SK-N-SH (cell line): ENCODE results near the gene KSR2. TPM values are rescaled to one million over a fixed set of nuclear protein-coding genes. Genes with fewer than 3 reads are reported as not detected.

Experiments used
- CTCF ChIA-PET: fragments of 300-600, 350-600 bp; formaldehyde crosslinking; extraction: SDS; loops from one replicate; lab custom pipeline; 2021; lab: Yijun Ruan, JAX
- POLR2A ChIA-PET: fragments of 350-600 bp; sonication (Branson Sonifier 250); formaldehyde crosslinking; extraction: SDS; loops from one replicate; lab custom pipeline; 2020; ENCODE audit warnings: antibody characterized with exemption, inconsistent platforms; lab: Yijun Ruan, JAX
- DNase-seq: peaks from one replicate; pipeline ENCODE4 v3.0.0; 2012
- H2AFZ ChIP-seq: fragments of 200-600 bp; sonication (generic); 2 replicates; pipeline ENCODE4 v1.8.1; 2016; ENCODE audit warnings: antibody characterized with exemption, mild to moderate bottlenecking, low read depth
- H3F3A ChIP-seq: fragments of 200-600 bp; sonication (generic); replicated peaks from 2 replicates; pipeline ENCODE3; 2016; ENCODE audit warnings: antibody characterized with exemption, mild to moderate bottlenecking; ENCODE audit not compliant: insufficient read depth
- H3K27ac ChIP-seq, 2 experiments: fragments of 200-500 bp in 1 of 2; fragments of 200-600 bp in 1 of 2; sonication (Bioruptor generic) in 1 of 2; sonication (generic), shearing (Covaris generic) in 1 of 2; 2 replicates each; pipeline versions ENCODE4 v1.5.1 to v1.6.1; 2014 to 2016; ENCODE audit warnings: low read depth in 2 of 2, inconsistent platforms in 1 of 2, low read length in 1 of 2, mild to moderate bottlenecking in 1 of 2, mixed read lengths in 1 of 2
- H3K27me3 ChIP-seq: fragments of 200-600 bp; sonication (generic), shearing (Covaris generic); 2 replicates; pipeline ENCODE4 v1.6.1; 2016; ENCODE audit warnings: mixed run types; ENCODE audit not compliant: insufficient read depth
- H3K36me3 ChIP-seq, 2 experiments: fragments of 200-500 bp in 1 of 2; fragments of 200-600 bp in 1 of 2; sonication (Bioruptor generic) in 1 of 2; sonication (generic) in 1 of 2; replicated peaks in 1 of 2; 2 replicates each; pipeline versions ENCODE3 to v1.5.1; 2014 to 2016; ENCODE audit warnings: low read length in 1 of 2, mild to moderate bottlenecking in 1 of 2; ENCODE audit not compliant: insufficient read depth in 2 of 2, control insufficient read depth in 1 of 2
- H3K4me1 ChIP-seq, 2 experiments: fragments of 200-500 bp in 1 of 2; fragments of 200-600 bp in 1 of 2; sonication (Bioruptor generic) in 1 of 2; sonication (generic), shearing (Covaris generic) in 1 of 2; 2 replicates each; pipeline versions ENCODE4 v1.5.1 to v1.6.1; 2014 to 2016; ENCODE audit warnings: low read depth in 1 of 2, low read length in 1 of 2, mixed run types in 1 of 2; ENCODE audit not compliant: insufficient read depth in 2 of 2, control insufficient read depth in 1 of 2
- H3K4me2 ChIP-seq: fragments of 200-600 bp; sonication (generic), shearing (Covaris generic); 2 replicates; pipeline ENCODE4 v1.6.1; 2017; ENCODE audit warnings: mixed run types
- H3K4me3 ChIP-seq, 2 experiments: fragments of 200-500 bp in 1 of 2; fragments of 200-600 bp in 1 of 2; sonication (Bioruptor generic) in 1 of 2; sonication (generic), shearing (Covaris generic) in 1 of 2; 2 replicates each; pipeline versions ENCODE4 v1.5.1 to v1.8.1; 2014 to 2016; ENCODE audit warnings: low read depth in 2 of 2, inconsistent platforms in 1 of 2, low read length in 1 of 2, mild to moderate bottlenecking in 1 of 2, mixed read lengths in 1 of 2, moderate library complexity in 1 of 2
- H3K79me2 ChIP-seq: fragments of 200-600 bp; sonication (generic); 2 replicates; pipeline ENCODE4 v1.8.1; 2017; ENCODE audit warnings: mild to moderate bottlenecking; ENCODE audit not compliant: insufficient read depth
- H3K9ac ChIP-seq: fragments of 200-600 bp; sonication (generic); 2 replicates; pipeline ENCODE4 v1.6.1; 2017; ENCODE audit warnings: mixed run types
- H3K9me2 ChIP-seq: fragments of 200-600 bp; sonication (generic); 2 replicates; pipeline ENCODE4 v1.6.1; 2017; ENCODE audit warnings: mixed run types
- H3K9me3 ChIP-seq: fragments of 200-600 bp; sonication (generic); 2 replicates; pipeline ENCODE4 v1.6.1; 2017; ENCODE audit warnings: mixed run types, mild to moderate bottlenecking, moderate library complexity
- H4K20me1 ChIP-seq: fragments of 200-600 bp; sonication (generic); 2 replicates; pipeline ENCODE4 v1.6.1; 2017; ENCODE audit warnings: mild to moderate bottlenecking, mixed run types; ENCODE audit not compliant: insufficient read depth
- CTCF ChIP-seq: fragments of 200-600 bp; sonication (generic); IDR thresholded peaks from 2 replicates; pipeline ENCODE4 v1.6.1; 2017; ENCODE audit warnings: antibody characterized with exemption, mild to moderate bottlenecking, moderate library complexity
- EZH2phosphoT487 ChIP-seq: fragments of 200-600 bp; sonication (generic); IDR thresholded peaks from 2 replicates; pipeline ENCODE4 v1.6.1; 2017; ENCODE audit warnings: low read depth, mixed run types, mild to moderate bottlenecking, antibody characterized with exemption, moderate library complexity, borderline replicate concordance
- FOXJ3 ChIP-seq: sonication (generic); formaldehyde crosslinking; IDR thresholded peaks from 2 replicates; pipeline ENCODE4 v1.5.1; 2020; ENCODE audit warnings: mild to moderate bottlenecking, missing genetic modification reagents
- GABPA ChIP-seq: IDR thresholded peaks from 2 replicates; pipeline ENCODE4 v1.4.0; 2012; ENCODE audit warnings: low read depth, mild to moderate bottlenecking
- MAX ChIP-seq: IDR thresholded peaks from 2 replicates; pipeline ENCODE4 v1.4.0; 2012; ENCODE audit warnings: low read depth
- NFIC ChIP-seq: IDR thresholded peaks from 2 replicates; pipeline ENCODE4 v1.4.0; 2012; ENCODE audit warnings: borderline replicate concordance
- NRF1 ChIP-seq: IDR thresholded peaks from 2 replicates; pipeline ENCODE4 v1.6.1; 2012; ENCODE audit warnings: low read depth, mild to moderate bottlenecking, low read length
- SMC3 ChIP-seq: IDR thresholded peaks from 2 replicates; pipeline ENCODE4 v1.6.1; 2012; ENCODE audit warnings: low read depth, low read length, improper control_type of control experiment
- USF1 ChIP-seq: IDR thresholded peaks from 2 replicates; pipeline ENCODE4 v1.4.0; 2012; ENCODE audit warnings: low read depth, borderline replicate concordance
- WGBS: methylation state at CpG from one replicate; pipeline ENCODE4 v1.1.6; 2017; ENCODE audit warnings: low lambda C conversion rate; 5-methylcytosine and 5-hydroxymethylcytosine counted together
- polyA plus RNA-seq, 3 experiments: library from polyadenylated mRNA; depleted of rRNA; stranded (reverse); fragments of >200 nt; gene quantifications; 2 replicates each; pipeline ENCODE4 v1.2.3, GENCODE V29; 2012

KSR2 gene
- polyA plus RNA-seq, 1 of the 3 experiments (the other 2 are of a cell fraction), result 0.12 TPM

- Histone ChIP-seq H2AFZ (no peak overlapping the region), H3K79me2 (no peaks in the 10 kb centered on the region), H3K27ac (no peak overlapping the region), H3K36me3 (no peaks in the 10 kb centered on the region), H3K4me3 (no peak overlapping the region), H3K9me2 (no peaks in the 10 kb centered on the region), H3K9ac (no peak overlapping the region), H3K4me2 (no peak overlapping the region), H4K20me1 (no peaks in the 10 kb centered on the region), H3K9me3 (no peaks in the 10 kb centered on the region), H3K4me1 (no peaks in the 10 kb centered on the region; a peak in 1 of 4 replicates), H3K27me3 (no peaks in the 10 kb centered on the region), H3F3A (no peaks in the 10 kb centered on the region)
- no peak for TF ChIP-seq CTCF
- no peak for TF ChIP-seq NFIC
- TF ChIP-seq NRF1, result no peak
- TF ChIP-seq EZH2phosphoT487, result no peak
- TF ChIP-seq SMC3, result no peak
- ChIA-PET POLR2A (no interaction called here), CTCF (interaction anchor here (1.2 to 1.4 kb wide), 3 partner anchors 129 to 301 kb away, joined by 3 to 4 read pairs (median 4); no protein-coding TSS in a partner anchor)
- DNase-seq, result no peak
- WGBS, result 42% methylated on average over 3 of the region's 5 CpGs
These were observed 412.9 kb downstream of the KSR2 start for GRCh38 chr12:117555889-117556288.

GRCh38 chr12:117552971-117553370 is 415.8 kb downstream of the KSR2 start:
- no peaks in the 10 kb centered on the region; a peak in 1 of 4 replicates for H3K4me1 ChIP-seq
- TF ChIP-seq FOXJ3 (CRISPR knock-in tag), result no peak
- no peak for TF ChIP-seq USF1
- no peak for TF ChIP-seq MAX
- TF ChIP-seq GABPA, result no peak
- TF ChIP-seq, all 33 proteins: peak for 0
- H3K27me3 ChIP-seq, result no peaks in the 10 kb centered on the region
- no peaks in the 10 kb centered on the region for H4K20me1 ChIP-seq
- no peaks in the 10 kb centered on the region for H3F3A ChIP-seq
- no peaks in the 10 kb centered on the region for H3K9me2 ChIP-seq
- H2AFZ ChIP-seq, result no peak overlapping the region
- H3K27ac ChIP-seq, result no peak overlapping the region
- H3K4me2 ChIP-seq, result no peak overlapping the region
- H3K9me3 ChIP-seq, result no peaks in the 10 kb centered on the region
- H3K79me2 ChIP-seq, result no peaks in the 10 kb centered on the region
- 68% methylated on average over 5 of the region's 5 CpGs for WGBS
- ChIA-PET POLR2A (no interaction called here), CTCF (interaction anchor here (1.0 to 1.8 kb wide), 2 partner anchors 20 to 186 kb away, joined by 4 to 5 read pairs; no protein-coding TSS in a partner anchor)
- no peak overlapping the region for H3K4me3 ChIP-seq
- H3K9ac ChIP-seq, result no peak overlapping the region
- no peaks in the 10 kb centered on the region for H3K36me3 ChIP-seq
- DNase-seq, result no peak
